Left lung (tissue), 10 donors: ENCODE data around the gene GLIPR2. TPM values are rescaled to one million over a fixed set of nuclear protein-coding genes. Genes with fewer than 3 reads are reported as not detected.

Experiments used
- ATAC-seq: fragments of 200-7000 bp; cut with Tn5 transposase; one replicate; pipeline ENCODE4 v1.9.1; 2020; ENCODE audit warnings: moderate library complexity
- DNase-seq, 4 donors: peaks; one replicate each; pipeline ENCODE4 v3.0.0-alpha.2; 2013 to 2020
- H3K27ac ChIP-seq, 2 donors: fragments of 200-600 bp; sonication (generic) in 1 of 2; one replicate each; pipeline versions ENCODE4 v1.5.0 to v1.8.0; 2020 to 2021
- H3K27me3 ChIP-seq, 2 donors: fragments of 200-600 bp; sonication (generic) in 1 of 2; one replicate each; pipeline versions ENCODE4 v1.5.0 to v1.8.0; 2020 to 2021
- H3K36me3 ChIP-seq, 2 donors: fragments of 200-600 bp; sonication (generic) in 1 of 2; one replicate each; pipeline versions ENCODE4 v1.5.0 to v1.8.0; 2020 to 2021
- H3K4me1 ChIP-seq, 2 donors: fragments of 200-600 bp; one replicate each; pipeline ENCODE4 v1.8.0; 2021
- H3K4me3 ChIP-seq, 2 donors: fragments of 200-600 bp; sonication (generic) in 1 of 2; one replicate each; pipeline versions ENCODE4 v1.5.0 to v1.8.0; 2020 to 2021; ENCODE audit warnings: mild to moderate bottlenecking in 1 of 2
- H3K9me3 ChIP-seq, 2 donors: fragments of 200-600 bp; sonication (generic) in 1 of 2; one replicate each; pipeline versions ENCODE4 v1.5.0 to v1.8.0; 2020 to 2021
- CTCF ChIP-seq, 2 donors: fragments of 200-600 bp; sonication (generic) in 1 of 2; IDR thresholded peaks; one replicate each; pipeline versions ENCODE4 v1.5.0 to v1.8.0; 2021; ENCODE audit warnings: antibody characterized with exemption in 2 of 2
- intact Hi-C, 2 donors: fragments of 100-400 bp; cut with DNase I; formaldehyde crosslinking; loops; one replicate each; pipeline versions ENCODE4 v1.11.2 to v1.14.2; 2022
- polyA plus RNA-seq, 6 donors: library from polyadenylated mRNA; unstranded; fragments of 120-200 nt; gene quantifications; one replicate each; pipeline ENCODE4 v1.2.1, GENCODE V29; 2013; ENCODE audit not compliant: insufficient read length in 6 of 6
- total RNA-seq, 2 donors: library from RNA; stranded (reverse); fragmentation: NEBNext Ultra II Directional; extraction: Animal tissue kit (Norgen Biotek cat#: 25700); gene quantifications; one replicate each; pipeline ENCODE4 v1.2.1, GENCODE V29; 2021
- donor health status: DM: no; HTN: yes; CAD: no.
- donor health status: DM: no; HTN: no; CAD: no.

Gene GLIPR2
- total and polyA plus RNA-seq, 8 donors: 33.0 to 94.5 (median 35.8) TPM

- intact Hi-C loops: no loop called here
- ATAC-seq (no peak), DNase-seq (no peak)
- Histone ChIP-seq H3K4me1 (peaks cover 6 to 8% of the 10 kb centered on the region in 2 donors), H3K27me3 (no peaks in the 10 kb centered on the region), H3K27ac (no peak overlapping the region), H3K4me3 (no peak overlapping the region), H3K9me3 (no peaks in the 10 kb centered on the region), H3K36me3 (no peaks in the 10 kb centered on the region)
- TF ChIP-seq CTCF (IDR thresholded peaks at IDR 0.05): no peak
Observed at GRCh38 chr9:36092014-36092413, 44.5 kb upstream of the GLIPR2 start.

- ATAC-seq: peak; percentile 82
- intact Hi-C loops: no loop called here
- Histone ChIP-seq H3K4me3 (no peak overlapping the region), H3K36me3 (no peaks in the 10 kb centered on the region), H3K27me3 (no peaks in the 10 kb centered on the region), H3K27ac (peak overlapping the region in 1 of 2 donors; percentile 28), H3K4me1 (peaks cover 6 to 8% of the 10 kb centered on the region in 2 donors), H3K9me3 (no peaks in the 10 kb centered on the region)
- no peak for TF ChIP-seq CTCF (IDR thresholded peaks at IDR 0.05)
- DNase-seq: no peak
Observed at GRCh38 chr9:36092509-36093215, 43.9 kb upstream of the GLIPR2 start.

GRCh38 chr9:36093384-36093783, 43.1 kb upstream of the GLIPR2 start:
- H3K36me3 ChIP-seq: no peaks in the 10 kb centered on the region
- no peak for TF ChIP-seq CTCF (IDR thresholded peaks at IDR 0.05)
- H3K4me1 ChIP-seq: peaks cover 6 to 8% of the 10 kb centered on the region in 2 donors
- ATAC-seq: peak; percentile 20
- no peaks in the 10 kb centered on the region for H3K9me3 ChIP-seq
- H3K27me3 ChIP-seq: no peaks in the 10 kb centered on the region
- H3K27ac ChIP-seq: no peak overlapping the region
- no peak for DNase-seq
- intact Hi-C loops: no loop called here
- no peak overlapping the region for H3K4me3 ChIP-seq

- ATAC-seq: no peak
- no peak for DNase-seq
- Histone ChIP-seq H3K4me1 (peaks cover 0 to 13% of the 10 kb centered on the region in 2 donors), H3K27ac (no peak overlapping the region), H3K27me3 (no peaks in the 10 kb centered on the region), H3K36me3 (no peaks in the 10 kb centered on the region), H3K9me3 (no peaks in the 10 kb centered on the region), H3K4me3 (no peak overlapping the region)
- no peak for TF ChIP-seq CTCF (IDR thresholded peaks at IDR 0.05)
- intact Hi-C loops: loop anchor here in 1 of 2 donors (5.0 kb wide), 1 partner anchor 68 kb away; the partner anchor contains the start of gene CCIN
Observed at GRCh38 chr9:36099718-36100117, 36.8 kb upstream of the GLIPR2 start.

- Histone ChIP-seq H3K27ac (no peak overlapping the region), H3K4me3 (no peak overlapping the region), H3K27me3 (no peaks in the 10 kb centered on the region), H3K4me1 (peaks cover 0 to 13% of the 10 kb centered on the region in 2 donors), H3K36me3 (no peaks in the 10 kb centered on the region), H3K9me3 (no peaks in the 10 kb centered on the region)
- no peak for TF ChIP-seq CTCF (IDR thresholded peaks at IDR 0.05)
- DNase-seq (no peak), ATAC-seq (no peak)
- intact Hi-C loops: loop anchor here in 1 of 2 donors (5.0 kb wide), 1 partner anchor 67 kb away; the partner anchor contains the start of gene CCIN
Observed at GRCh38 chr9:36100532-36100931, 36.0 kb upstream of the GLIPR2 start.
